Measurements from ENCODE around the gene CKB.

The CKB gene

DNA sequence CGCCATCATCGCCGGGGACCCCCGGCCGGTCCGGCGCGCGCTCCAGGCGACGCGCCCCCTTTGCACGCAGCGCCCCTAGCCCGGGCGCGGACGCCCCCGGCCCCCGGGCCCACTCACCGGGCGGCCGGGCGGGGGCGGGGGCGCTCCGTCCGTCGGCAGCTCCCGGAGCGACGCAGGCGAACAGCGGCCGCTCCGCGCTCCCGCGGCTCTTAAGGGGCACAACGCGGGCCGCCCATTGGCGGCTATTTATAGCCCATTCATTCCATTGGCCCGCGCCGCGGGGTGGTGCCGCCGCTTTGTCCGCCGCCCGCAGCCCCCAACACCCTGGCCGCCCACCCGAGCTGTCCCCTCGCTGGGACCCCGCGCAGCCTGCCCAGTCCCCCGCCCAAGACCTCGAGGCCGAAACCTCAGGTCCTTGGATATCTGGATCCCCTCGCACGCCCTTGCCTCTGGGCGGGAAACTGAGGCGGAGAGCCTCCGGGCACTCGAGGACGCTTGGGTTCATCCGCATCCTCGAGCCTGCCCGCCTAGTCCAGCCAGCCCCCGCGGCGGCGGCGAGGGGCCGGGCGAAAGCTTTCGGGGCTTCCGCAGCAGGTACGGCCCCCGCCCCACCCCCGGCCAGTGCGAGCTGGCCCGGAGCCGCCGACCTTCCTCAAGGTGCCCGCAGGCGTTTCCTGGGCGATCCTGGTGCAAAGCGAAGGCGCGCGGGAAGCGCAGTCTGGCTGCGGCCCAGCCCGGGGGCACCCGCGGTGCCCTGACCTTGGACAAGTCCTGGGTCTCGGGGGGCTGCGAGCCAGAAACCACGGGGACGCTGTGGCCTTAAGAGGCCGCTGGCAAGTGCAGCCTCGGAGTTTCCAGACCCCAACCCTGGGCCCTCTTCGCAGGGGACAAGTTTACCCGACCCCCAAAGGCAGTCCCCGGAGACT lies at the start of gene CKB:
TSS of gene CKB (minus strand) at position 182 of the 926 bp plus-strand sequence. CDS start 337 bp downstream, outside the sequence.
- peak; percentile 68 for DNase-seq

DNA sequence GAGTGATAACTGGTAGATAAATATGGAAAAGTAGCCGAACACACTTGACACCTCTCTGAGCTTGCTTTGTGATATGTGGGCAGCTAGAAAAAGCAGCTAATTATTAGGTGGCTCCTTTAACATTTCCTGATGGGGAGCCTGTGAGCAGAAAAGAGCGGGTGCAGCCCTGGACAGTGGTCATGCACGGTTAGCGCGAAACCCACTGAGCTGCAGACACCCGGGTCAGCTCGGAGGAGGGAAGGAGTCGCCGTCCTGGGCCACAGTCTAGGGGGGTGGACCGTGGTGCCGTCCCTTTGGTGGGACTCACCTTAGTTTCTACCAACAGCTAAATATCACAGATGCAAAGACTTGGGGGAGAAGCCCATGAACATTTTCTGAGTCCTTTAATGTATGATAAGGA lies 46.8 kb upstream of the CKB start:
- DNase-seq: no peak

DNA sequence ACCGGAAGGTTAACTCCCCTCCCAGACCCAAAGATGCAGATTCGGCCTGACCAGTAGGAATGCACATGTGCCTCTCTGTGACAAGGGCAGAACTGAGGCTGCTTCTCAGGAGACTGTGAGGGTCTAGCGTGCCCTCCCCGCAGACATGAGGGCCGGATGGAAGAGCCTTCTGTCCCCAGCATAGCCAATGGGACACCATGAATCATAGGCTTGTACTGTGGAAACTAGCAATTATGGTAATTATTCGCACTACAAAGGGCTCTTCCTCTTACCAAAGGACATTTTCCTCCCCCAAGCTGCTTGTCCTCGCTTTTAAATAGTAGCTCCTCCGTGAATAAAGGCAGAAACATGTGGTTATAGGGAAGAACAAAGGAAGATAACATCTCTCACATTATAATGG lies 46.3 kb upstream of the CKB start:
- DNase-seq: no peak

DNA sequence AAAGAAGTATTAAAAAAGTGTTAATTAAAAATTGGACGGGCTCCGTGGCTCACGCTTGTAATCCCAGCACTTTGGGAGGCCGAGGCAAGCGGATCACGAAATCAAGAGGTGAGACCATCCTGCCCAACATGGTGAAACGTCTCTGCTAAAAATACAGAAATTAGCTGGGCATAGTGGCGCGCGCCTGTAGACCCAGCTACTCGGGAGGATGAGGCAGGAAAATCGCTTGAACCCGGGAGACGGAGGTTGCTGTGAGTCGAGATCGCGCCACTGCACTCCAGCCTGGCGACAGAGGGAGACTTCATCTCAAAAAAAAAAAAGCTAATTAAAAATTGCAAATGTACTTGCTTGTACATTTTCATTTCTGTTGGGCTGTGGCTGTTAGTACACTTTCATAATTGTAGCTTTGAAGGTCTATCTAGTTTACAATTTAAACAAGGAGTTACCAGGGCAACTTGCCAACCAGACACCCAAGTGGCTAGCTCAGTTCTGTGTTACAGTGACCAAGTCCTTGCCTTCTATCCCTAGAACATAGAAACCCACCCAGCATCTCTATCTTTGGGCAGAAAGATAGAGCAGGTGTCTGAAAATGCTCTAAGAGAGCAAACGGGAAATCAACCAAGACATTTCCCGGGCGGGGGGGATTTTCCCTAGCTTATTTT lies 41.3 kb upstream of the CKB start:
- no peak for DNase-seq

DNA sequence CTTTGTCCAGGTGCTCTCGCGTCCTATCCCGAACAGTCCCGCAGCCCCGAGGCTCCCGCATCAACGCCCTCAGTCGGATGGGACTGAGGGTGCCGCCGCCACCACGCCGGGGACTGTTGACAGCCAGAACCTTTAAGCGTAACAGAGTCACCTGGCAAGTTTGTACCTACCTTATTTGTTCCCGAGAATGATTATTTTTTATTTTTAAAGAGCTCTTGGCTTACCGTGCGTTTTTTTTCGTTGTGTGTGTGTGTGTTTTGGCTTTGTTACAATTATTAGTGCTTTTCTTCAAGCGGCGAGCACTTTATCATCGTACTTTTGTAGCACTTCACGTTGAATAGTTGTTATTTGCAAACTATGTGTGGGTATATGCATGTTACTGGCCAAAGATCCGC lies 40.6 kb upstream of the CKB start:
- no peak for DNase-seq

DNA sequence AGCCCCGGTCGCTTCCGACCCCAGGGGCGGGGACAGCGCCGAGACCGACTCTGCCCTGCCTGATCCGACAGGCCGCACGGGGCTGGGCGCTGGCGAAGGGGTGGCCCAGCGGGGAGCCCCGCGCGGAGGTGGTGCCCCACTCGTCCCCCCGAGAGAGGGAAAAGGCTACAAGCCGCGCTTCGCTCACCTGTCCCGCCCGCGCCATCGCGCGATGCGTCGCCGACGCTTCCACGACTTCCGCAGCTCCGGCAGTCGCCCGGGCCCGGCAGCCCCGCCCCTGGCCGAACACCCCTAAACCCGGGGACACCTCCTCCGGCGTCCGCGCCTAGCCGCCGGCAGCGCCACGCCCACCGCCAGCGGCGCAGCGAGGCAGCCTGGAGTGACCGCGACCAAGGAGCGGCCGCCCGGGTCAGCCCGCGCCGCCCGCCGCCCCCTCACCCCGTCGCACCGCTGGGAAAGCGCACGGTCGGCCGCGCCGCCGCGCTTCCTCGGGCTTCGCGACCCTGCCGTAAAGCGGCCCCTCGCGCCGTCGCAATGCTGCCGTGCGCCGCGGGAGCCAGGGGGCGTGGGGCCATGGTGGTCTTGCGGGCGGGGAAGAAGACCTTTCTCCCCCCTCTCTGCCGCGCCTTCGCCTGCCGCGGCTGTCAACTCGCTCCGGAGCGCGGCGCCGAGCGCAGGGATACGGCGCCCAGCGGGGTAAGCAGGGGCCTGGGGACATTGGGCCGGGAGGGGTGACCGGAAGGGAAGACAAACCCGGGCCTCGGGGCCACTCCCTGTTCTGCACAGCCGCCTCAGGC lies 40.0 kb upstream of the CKB start, which contains the start of the genes BAG5 and COA8:
TSS of gene BAG5 (minus strand) at position 229 of the 797 bp plus-strand sequence. CDS start 1,493 bp downstream, outside the sequence.
TSS of gene COA8 (plus strand) at position 532 of the 797 bp plus-strand sequence. CDS start at position 574, 42 bp downstream.
- DNase-seq: peak; percentile 76

DNA sequence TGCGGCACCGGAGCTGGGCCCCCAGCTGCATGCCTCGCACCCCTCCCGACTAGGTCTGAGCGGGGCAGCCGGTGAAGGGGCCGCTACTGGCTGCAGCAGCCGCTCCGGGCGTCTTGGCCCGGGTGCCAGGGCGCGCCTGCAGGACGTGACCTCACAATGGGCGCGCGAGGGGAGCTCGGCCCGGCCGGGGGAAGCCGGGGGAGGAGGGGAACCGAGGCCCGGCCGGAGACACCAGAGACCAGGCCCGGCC lies 39.5 kb upstream of the CKB start:
- no peak for DNase-seq

DNA sequence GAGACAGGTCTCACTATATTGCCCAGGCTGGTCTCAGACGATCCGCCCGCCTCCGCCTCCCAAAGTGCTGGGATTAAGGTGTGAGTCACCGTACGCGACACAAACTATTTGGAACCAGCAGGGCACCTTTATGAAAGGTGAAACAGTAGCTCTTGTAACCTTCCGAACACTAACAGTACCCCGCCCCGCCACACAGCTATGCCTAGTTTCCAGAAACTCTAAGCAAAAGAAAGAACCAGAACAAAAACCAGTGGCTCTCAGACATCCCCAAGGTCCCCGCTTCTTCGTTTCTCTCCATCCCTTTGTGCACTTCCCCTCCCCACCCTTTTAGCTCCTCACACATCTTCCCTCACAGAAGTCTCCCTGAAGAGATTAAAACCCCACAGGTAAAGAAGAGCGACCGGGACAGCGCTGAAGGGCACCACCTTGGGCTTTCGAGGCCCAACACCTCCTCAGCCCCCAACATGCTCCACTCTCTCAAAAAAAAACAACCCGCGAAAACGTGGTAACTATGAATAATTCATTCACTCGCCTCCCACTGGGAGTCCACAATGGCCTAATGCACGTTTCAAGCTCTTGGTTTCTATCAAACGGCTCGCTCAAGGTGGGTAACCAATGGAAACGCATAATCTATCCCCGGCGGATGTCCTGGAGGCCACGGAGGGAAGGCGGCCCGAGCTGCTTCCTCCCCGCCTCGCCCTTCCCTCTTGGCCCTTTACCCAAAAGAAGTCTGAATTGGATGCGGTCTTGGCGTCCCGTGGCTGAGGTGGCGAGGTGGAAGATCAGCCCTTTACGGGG lies 39.0 kb upstream of the CKB start:
- no peak for DNase-seq

DNA sequence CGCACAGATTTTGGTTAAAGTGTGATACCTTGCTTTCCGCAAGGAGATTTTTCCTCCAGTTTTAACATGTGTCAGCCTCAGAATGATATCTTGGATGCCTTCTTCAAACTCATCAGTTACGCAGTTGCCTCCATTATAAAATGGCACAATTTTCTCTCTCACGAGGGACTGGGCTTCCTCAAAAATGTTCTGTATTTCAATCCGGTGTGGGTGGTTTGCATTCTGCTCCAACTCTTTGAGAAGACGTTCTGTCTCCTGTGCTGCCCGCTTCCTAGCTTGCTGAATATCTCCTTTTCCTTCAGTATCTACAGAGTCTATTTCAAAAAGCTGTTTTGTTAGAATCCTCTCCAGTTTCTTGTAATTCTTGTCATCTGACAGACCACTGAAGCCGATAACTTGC lies 38.1 kb upstream of the CKB start:
- no peak for DNase-seq

DNA sequence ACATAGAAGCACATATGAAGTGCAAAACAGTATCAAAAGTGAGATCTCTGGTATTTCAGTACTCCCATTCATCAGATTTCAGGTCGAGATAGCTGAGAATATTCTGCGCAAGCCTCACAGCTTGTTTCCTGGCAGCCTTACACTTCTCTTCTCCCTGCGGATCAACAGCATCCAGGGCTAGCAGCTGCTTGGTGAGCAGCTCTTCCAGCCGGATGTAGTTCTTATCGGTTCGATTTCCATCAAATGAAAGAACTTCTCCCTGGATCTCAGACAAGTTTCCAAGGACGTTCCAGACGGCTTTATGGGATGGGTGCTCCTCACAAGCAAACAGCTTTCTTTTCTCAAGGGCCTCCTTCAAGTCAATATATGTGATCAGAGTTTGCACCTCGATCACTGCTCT lies 37.1 kb upstream of the CKB start:
- DNase-seq: no peak

DNA sequence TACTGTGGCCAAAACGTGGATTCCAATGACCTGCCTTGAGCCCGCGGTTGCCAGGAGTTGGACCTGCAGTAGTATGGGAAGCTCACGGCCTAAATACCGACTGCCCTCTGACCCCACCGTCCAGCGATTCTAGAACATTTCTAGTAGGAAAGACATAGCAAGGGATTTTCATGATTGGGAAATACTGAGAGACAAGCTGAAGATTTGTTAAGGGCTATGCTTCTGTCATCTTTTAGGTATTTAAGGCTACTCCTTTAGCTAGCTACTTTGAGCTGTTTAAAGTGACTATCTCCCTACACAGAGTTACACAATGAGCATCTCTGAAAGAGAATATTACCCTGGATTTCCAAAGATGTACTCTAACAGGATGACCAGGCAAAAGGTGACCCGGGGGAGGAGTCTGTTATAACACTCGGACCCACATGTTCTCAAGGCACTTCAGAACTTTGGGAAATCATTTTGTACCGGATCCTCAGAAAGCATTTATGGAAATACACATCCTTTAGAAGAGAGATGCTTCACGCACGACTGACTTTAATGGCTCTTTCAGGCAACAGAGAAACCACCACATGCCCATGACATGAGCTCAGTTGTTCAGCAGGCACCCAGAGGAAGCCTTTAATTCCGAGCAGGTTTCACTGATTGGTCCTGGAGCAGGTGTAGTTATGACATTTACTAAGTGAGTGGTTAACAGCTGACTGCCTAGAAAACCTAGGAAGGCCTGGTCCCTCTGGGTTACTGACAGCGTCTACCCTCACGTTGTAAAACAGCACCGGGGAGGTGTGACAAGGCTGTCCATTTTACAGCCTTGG lies 35.6 kb upstream of the CKB start:
- DNase-seq: peak; percentile 91

DNA sequence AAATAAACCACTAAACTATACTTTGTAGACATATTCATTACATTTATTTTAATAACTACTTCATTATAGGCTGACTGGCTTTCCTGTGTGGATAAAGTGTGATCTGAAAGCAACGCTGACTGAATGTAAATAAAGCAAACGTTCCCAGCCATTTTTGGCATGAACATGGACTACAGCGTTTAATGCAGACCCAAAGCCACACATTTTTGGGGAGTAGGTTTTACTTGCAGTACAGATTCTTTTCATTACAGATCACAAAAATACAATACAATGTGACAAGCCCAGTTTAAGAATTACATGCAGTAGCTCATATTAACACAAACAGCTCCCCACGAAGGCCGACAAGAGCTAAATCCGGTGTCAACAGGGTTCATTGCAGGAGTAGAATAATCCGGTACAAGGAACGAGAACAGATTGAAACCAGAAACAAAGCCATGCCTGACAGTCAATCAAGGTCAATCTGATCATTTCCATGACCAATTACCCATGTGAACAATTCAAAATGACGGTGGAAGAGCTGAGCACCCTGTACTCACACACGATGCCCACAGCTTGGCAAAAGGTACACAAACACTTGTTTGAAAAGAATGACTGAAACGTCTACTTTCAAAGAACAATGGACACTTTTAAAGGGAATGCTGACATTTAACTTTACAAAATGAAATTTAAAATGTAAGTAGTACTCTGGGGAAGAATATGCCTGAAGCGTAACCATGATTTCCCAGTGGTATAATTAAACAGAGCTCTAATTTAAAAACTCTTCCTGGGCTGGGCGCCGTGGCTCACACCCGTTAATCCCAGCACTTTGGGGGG lies 34.5 kb upstream of the CKB start:
- DNase-seq: no peak

DNA sequence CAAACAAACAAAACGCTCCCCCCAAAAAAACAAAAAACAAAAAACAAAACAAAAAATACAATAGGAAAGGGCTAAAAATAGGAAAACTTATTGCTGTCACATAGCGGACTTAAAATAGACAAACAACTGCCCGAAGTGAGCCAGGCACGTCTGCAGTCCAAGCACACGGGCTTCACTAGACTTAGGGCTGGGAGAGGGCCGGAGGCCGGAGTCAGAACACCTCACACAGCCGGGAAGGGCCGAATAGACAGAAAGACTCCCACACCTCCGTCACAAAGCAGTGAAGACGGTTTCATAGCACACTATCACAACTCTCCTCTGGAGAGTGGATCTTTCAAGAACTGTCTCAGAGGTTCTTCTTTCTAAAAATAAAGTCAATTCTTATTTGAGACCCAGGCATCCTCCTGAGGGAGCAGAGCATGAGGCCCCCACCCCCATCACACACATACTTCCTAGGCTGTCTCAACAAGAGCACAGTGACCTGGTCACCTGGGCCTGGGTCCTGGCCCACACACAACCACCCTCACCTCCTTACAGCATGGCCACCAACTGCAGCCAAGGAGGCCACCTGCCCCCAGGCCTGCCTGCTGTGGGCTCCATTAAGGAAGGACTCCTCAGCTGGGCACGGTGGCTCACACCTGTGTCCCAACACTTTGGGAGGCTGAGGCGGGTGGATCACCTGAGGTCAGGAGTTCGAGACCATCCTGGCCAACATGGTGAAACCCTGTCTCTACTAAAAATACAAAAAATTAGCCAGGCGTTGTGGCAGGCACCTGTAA lies 33.1 kb upstream of the CKB start:
- DNase-seq: no peak

DNA sequence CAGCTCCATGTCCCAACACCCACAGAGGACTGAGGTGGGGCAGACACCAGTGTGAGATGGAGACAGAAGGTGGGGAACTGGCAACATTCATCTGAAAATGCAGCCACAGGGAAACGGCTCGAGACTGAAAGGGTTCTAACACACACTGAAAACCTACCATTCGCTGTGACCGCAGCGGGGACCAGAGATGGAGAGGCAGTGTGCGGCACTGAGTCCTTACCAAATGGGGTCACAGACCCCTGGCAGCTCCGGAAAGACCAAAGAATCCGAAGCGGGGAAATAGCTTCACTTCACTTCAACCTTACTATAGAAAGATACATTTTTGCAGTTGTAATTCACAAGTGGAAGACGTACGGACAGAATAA lies 30.2 kb upstream of the CKB start:
- DNase-seq: no peak

DNA sequence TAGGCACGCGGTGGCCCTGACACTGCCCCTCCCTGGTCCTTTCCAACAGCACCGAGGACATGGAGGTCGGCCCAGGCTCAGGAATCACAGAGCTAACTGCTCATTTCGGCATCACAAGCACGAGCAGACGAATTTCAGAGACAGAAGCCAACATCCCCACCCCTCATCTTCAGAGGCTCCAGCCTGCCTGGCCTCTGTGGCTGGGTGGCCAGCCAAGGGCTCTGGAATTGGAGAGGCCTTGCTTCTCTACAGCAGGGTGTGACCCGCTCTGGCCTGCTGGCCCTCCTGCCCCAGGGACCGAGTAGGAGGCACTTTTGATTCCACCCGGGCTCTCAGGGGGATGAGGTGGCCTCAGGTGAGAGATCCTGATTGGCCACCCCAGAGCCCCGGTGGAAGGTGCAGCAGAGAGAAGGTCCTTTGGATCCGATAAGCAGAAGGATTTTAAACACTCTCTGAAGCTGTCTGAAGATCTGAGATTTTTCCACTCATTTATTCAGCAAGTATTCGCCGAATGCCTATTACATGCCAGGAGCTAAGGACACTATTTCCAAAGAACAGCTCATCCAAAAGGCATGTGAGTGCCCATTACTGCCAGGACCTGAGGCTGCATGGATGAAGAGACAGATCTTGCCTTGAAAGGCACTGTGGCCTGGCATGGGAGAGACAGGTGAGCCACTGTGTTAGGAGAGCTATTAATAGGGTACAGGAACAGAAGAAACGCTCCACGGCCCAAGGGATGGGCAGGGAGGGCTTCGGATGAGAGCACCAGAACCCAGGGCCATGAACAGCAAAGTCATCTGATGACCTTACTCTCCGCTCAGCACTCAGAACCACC lies 29.6 kb upstream of the CKB start:
- no peak for DNase-seq

DNA sequence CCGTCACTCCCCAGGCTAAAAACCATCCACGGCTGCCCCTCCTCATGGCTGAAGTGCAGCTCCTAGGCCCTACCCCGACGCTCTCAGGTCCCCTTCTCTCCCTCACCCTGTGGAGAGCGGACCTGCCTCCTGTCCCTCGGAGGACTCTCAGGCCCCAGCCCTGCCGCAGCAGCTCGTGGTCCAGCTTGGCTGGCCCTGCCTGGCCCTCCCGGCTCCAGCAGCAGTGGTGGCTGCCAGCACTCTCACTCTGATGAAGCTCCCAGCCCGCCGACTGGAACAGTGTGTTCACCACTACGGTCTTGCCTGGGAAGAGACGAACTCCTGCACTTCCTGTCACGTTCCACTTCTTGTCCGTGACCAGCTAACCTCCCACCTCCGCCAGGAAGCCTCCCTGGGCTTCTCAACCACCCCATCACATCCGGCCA lies 28.7 kb upstream of the CKB start:
- no peak for DNase-seq

DNA sequence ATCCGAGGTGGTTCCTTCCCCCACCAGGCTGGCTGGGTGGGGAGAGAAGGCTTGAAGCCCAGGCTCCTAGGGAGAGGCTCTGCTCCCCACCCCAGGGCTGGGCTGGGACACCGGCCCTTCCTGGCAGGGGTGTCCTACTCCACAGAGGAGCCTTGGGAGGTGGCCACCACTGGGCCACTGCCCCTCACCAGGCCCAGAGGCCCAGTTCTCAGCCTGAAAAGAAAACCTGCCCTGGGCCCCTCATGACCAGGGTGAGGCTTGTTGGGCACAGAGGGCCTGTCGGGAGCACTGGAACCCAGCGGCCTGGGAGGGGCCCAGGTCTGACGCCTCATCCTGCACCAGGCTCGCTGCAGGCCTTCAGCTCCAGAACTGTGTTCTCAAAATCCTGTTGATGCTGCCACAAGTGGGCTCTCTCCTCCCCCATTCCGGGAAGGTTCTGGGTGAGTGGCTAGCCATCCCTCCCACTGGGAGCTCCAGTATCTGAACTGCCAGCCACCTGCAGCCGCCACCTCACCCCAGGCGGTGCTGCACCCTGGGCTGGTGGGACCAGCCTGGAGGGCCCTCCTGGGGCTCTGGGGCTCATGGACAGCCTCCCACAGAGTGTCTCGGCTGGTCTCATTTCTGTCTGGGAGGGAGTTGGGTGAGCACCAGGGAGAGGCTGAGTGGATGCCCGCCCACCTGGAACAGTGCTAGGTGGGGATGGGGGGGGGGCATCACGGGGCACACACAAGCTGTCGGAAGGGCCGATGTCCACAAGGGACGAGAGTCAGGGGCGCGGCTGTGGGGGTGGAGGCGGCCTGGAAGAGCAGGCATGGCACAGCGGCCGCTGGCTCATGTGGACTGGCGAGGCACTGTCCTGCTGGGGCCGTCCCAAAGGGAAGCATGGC lies 28.1 kb upstream of the CKB start:
- DNase-seq: peak; percentile 58

All from NCI-H510A treated with DMSO at 0.1 percent for 48 hours (cell line).